NCI-H460 (cell line): ENCODE measurements around the gene ARHGAP29. TPM values are rescaled to one million over a fixed set of nuclear protein-coding genes. Genes with fewer than 3 reads are reported as not detected.
A peak's percentile ranks its signal among the peaks of the same experiment; 100 is the strongest.

ENCODE experiments used
- DNase-seq: peaks from one replicate; pipeline ENCODE4 v3.0.0-alpha.2; 2016; ENCODE audit warnings: low read depth; ENCODE audit errors: extremely low read depth
- total RNA-seq: library from RNA; depleted of rRNA; stranded (reverse); fragments of >200 nt; shearing (Covaris generic); gene quantifications from 2 replicates; pipeline ENCODE4 v1.2.3, GENCODE V29; 2014

The ARHGAP29 gene
- total RNA-seq, 1 experiment from 2014 or later: 27.3 TPM

- no peak for DNase-seq
These were observed 624 bp downstream of the ARHGAP29 start for GRCh38 chr1:94236630-94237290.

- DNase-seq: no peak
These were observed 1.3 kb downstream of the ARHGAP29 start for GRCh38 chr1:94236013-94236491.

DNA sequence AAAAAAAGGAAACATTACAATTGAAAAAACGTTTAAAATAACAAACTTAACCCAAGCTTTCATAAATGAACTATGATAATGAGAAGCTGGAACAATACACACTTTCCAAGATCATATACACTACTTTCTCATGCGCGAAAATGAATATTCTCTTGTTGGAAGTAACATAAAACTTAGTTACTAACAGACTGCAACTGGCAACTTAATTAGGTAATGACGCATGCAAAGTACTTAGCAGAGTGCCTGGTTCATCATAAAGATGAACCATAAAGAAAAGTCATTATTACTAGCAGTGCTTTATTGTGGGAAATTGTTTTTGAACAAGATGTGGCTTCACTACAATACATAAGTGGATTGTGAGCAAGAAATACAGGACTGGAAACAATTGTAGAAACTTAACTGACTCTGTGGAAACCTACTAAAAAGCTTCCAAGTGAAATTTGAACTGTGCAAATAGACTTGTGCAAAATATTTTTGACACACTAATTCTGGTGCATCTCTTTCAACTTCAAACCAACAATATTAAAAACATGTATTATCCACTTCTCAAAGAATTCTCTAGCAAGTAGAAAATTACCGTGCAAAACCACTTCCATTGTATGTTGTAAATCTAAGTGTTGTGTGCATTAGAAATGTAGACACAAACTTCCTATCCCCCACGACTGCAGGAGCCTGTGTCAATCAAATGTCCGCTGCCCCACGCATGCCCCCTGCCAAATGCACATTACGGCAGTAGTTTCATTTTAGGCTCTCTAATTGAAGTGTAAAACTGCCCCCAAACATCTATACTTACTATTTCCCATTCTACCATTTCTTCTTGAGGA, 2.0 kb downstream of the ARHGAP29 start:
- DNase-seq: no peak

DNA sequence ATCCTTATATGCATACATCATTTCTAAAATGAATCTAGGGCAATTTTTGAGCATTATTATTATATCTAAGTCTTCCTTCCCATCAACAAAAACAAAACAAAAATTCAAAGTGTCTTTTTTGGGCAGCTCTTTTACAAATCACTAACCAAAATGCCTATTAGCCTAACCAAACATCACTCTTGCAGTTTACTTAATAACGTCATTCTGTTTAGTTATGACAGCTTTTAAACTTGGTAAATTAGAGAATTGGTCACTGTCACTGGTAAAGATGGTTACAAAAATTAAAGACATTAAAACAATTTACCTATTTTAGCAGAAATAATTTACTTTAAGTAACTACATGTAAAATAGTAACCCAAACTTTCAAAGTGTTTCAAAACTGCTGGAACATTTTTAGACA, 2.8 kb downstream of the ARHGAP29 start:
- DNase-seq: no peak

GRCh38 chr1:94231746-94232145, 5.6 kb downstream of the ARHGAP29 start:
- no peak for DNase-seq

- DNase-seq: no peak
These were observed 6.5 kb downstream of the ARHGAP29 start for GRCh38 chr1:94230920-94231319.

DNA sequence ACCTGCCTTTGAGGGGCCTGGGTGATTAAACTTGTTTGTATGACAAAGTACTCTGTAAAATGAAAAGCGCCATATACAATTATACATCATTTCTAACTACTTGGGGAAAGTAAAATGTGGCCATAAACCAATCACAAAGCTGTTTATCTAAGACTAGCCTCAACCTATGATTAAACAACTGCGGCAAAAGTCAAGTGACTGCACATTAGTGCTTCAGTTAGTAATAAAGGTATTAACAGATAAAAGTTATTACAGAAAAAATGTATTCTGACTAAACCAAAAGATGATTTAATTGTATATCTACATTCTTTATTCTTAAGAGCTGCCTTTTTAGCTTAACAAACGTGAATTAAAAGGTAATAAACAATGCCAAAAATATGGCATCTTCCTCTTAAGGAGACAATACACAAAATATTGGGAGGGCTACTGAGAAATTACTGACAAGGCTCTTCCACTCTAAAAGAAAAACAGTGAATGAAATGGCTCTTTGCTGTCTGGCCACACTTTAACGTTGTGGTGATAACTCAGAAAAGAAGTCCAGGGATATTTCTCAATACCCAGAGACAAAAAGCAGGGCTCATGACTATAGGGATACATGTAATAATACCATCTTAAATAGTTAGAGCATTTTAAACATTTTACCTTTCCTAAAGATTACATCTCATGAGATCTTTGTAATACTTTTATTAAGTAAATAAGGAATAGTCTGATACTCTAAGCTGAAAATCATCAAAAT, 8.6 kb downstream of the ARHGAP29 start:
- no peak for DNase-seq

DNA sequence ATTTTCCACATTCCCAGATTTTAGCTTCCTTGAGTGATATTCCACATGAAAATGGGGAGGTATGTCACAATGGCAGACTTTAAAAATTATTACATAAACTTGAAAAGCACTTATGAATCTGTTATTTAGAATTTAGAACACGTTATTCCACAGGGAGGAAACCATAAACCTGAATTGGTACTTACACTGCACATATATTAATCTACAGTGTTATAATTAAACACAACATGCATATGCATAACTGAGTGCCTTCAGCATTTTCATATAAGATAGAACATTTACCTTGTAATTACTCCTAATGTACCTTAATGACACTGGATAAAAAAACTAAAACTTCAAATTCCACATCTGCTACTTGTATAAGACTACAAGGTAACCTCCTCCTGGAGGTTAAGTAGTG, 9.8 kb downstream of the ARHGAP29 start:
- DNase-seq: no peak

- DNase-seq: no peak
These were observed 11.5 kb downstream of the ARHGAP29 start for GRCh38 chr1:94225845-94226244.

GRCh38 chr1:94218332-94218731, 19.1 kb downstream of the ARHGAP29 start:
- DNase-seq: no peak

DNA sequence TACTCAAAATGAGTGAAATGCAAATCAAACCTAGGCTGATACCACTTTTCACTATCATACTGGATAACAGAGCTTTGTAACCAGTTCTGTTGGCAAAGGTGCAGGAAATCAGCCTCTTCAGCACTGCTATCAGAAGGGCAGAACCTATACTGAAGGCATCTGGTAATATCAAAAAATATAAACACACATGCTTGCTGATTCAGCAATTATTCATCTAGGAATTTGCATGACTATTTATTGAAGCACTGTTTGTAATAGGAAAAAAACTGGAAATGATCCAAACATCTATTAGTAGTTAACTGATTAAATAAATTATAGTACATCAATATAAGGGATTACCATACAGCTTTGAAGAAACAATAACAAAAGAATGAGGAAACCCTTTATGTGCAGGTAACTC, 21.4 kb downstream of the ARHGAP29 start:
- no peak for DNase-seq

DNA sequence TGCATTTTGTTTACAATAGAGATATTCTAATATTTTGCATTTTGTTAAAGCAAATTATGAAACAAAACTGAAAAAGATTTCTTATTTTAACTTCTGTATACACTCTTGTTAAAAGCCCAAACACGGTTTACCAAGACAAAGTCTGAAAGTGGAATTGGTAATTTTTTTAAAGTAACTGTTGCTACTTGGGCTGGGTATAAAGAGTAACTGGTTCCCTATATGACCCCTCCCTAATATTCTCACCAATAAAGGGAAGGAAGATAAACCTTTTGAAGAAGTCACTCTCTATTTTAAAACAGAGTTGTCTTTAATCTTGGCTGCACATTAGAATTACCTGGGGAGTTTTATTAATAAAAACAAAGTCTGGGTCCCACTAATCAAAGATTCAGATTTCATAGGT, 27.4 kb downstream of the ARHGAP29 start:
- DNase-seq: no peak

GRCh38 chr1:94209425-94209824, 28.0 kb downstream of the ARHGAP29 start:
- peak; percentile 11 for DNase-seq

DNA sequence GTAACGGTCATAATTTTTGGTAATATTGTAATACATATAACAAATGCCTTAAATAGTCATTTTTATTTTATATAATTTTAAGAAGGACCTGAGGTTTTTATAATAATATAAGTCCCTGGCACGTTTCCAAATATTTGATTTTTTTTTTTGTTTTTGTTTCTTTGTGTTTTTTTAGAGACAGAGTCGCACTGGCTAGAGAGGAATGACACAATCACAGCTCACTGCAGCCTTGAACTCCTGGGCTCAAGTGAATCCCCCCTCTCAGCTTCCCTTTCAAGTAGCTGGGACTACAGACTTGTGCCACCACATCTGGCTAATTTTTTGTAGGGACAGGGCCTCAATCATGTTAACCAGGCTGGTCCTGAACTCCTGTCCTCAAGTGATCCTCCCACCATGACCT, 29.7 kb downstream of the ARHGAP29 start:
- no peak for DNase-seq

DNA sequence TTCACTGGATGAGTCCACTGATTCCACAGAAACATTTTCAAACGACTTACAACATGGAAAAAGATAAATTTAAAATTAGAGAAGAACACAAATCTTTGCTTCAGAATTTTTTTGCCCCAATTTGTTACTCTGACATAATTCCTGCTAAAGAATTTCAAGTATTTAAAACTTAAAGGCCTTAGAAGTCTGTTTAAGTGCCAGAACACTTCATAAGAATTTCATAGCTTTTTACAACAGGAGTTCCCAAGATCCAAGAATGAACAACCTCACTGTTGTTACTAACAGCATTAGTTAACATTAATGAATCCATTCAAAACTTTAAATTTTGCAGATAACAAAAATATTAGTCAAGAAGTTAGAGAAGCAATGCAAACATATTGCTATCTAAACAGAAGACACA, 31.7 kb downstream of the ARHGAP29 start:
- no peak for DNase-seq

DNA sequence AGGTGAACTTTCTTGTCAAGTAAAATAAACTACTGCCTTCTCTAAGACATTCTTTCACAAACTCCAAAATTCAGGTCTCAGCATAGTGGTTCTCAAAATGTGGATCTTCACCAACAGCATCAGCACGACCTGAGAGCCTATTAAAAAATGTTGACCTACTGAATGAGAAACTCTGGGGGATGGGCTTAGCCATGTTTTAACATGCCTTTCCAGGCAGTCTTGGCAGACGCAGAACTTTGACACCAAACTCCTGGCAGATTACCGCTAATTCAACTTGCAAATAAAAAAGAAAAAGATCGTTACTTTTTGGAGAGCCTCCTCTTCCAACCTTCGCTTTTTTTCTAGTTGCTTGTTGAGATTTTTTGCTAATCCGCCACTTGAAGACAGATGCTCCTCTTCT, 35.1 kb downstream of the ARHGAP29 start:
- DNase-seq: no peak

DNA sequence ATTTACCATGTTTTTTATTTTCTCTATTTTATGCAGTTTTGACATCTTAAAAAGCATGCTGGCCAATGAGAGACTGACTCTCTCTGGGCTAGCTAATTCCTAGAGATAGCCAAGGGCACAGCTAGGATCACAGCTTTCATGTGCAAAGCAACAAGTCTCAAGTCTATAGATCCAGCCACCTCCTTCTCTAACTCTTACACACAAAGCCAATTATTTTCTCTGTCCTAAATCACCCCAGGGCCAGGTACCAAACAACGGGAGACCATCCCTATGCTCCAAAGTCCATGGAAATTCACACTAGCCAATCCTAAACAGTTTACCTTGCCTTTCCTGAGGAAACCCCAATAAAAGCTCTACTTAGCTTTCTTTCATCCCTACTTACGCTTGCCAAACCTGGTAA, 38.0 kb downstream of the ARHGAP29 start:
- no peak for DNase-seq

DNA sequence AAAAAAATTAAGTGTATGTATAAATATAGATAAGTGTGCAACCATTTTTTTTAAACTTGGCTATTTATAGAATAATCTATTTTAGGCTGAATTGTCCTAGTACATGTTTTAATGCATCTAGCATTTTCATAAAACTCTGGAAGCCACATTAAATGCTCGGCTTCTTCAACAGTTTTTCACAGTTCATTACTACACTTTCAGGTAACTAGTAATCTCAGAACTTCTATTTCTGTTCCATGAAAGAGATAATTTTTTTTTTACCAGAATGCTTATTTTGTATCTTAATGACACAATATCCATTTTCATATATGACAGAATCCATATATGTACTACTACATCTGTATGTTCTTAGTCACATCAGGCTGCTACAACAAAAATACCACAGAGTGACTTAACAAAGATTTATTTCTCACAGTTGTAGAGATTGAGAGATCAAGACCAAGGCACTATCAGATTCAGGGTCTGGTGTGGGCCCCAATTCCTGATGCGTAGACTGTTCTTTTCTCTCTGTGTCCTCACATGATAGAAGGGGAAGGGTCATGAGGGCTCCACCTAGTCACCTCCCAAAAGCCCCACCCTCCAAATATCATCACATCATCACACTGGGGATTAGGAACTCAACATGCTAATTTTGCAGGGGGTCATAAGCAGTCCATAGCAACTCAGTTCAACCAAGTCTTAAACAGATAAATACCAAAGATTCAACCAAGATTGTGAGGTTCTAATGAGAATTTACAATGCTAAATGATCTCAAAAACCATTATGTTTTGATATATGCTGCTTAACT, 43.1 kb downstream of the ARHGAP29 start:
- DNase-seq: no peak

DNA sequence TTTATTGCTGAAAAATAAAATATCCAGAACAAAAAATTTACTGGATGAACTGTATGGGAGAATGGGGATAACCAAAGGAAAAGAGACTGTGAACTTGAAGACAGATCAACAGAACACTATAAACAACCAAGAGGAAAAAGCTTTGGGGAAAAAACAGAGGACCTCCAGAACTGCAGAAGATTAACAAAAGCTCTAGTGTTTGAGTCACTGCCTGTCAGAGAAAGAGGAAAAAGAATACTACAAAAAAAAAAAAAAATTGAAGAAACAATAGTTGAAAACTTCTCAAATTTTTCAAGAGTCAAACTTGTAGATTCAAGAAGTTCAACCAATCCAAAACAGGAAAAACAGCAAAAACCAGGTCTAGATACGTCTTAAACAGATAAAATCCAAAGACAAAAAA, 44.3 kb downstream of the ARHGAP29 start:
- DNase-seq: no peak

DNA sequence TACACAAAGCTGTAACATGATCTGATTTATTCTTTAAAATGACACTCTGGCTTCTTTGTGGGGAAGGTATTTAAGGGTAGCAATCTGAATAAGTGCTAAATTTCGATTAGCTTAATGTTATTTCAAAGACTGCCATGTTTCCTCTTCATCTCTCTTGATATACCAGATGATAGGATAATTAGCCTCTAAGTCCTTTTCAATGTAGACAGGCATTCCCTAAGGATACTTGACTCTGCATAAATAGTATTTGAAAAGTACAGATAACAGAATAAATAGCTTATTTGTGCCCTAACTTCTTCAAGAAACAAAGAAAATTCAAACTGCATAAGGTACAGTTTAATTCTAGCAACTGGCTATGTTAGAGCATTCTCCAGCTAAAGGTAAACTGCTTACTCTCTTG, 46.2 kb downstream of the ARHGAP29 start:
- no peak for DNase-seq

- DNase-seq: no peak
These were observed 50.4 kb downstream of the ARHGAP29 start for GRCh38 chr1:94186946-94187345.
